DND-41 (cell line): ENCODE results near the gene MOBP.

Experiments used
- EZH2 ChIP-seq: IDR thresholded peaks from 3 replicates; pipeline ENCODE4 v1.6.1; 2012; ENCODE audit warnings: borderline replicate concordance, low read depth, mild to moderate bottlenecking, moderate library complexity, low read length, inconsistent platforms; ENCODE audit not compliant: severe bottlenecking
- TF ChIP-seq, protein P1 (sequence below): IDR thresholded peaks from 2 replicates; pipeline ENCODE4 v1.5.1; 2012; ENCODE audit warnings: borderline replicate concordance, low read length, moderate library complexity, mild to moderate bottlenecking; ENCODE audit not compliant: poor library complexity, severe bottlenecking; ENCODE audit errors: extremely low read depth

DNA sequence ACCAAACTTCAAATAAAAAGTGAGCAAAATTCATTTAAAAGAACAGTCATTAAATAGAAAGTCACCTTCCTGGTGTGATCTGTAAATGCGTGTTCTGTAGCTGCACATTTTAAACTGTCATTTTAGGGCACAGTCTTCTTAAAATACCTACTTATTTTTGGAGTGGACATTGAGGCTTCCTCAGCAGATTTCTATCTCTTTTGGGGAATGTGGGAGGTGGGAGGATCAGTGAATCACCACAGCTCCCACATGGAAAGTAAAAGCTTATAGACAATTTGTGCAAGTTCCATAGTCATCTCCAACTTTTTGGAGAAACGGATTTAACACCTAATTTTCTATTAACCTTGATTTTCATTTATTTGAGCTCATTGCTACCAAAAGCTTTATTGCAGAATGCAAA, 21.0 kb upstream of the MOBP start:
- TF ChIP-seq, protein P1, sequence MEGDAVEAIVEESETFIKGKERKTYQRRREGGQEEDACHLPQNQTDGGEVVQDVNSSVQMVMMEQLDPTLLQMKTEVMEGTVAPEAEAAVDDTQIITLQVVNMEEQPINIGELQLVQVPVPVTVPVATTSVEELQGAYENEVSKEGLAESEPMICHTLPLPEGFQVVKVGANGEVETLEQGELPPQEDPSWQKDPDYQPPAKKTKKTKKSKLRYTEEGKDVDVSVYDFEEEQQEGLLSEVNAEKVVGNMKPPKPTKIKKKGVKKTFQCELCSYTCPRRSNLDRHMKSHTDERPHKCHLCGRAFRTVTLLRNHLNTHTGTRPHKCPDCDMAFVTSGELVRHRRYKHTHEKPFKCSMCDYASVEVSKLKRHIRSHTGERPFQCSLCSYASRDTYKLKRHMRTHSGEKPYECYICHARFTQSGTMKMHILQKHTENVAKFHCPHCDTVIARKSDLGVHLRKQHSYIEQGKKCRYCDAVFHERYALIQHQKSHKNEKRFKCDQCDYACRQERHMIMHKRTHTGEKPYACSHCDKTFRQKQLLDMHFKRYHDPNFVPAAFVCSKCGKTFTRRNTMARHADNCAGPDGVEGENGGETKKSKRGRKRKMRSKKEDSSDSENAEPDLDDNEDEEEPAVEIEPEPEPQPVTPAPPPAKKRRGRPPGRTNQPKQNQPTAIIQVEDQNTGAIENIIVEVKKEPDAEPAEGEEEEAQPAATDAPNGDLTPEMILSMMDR, result no peak
- TF ChIP-seq EZH2, result no peak
